Pulmonary artery endothelial cell (primary cell): ENCODE measurements around the gene VOPP1. TPM values are rescaled to one million over a fixed set of nuclear protein-coding genes. Genes with fewer than 3 reads are reported as not detected.
"Not testable (repeated sequence)": the region's sequence is repeated elsewhere in the genome, so short reads cannot be mapped to it uniquely, and the experiment has no call there.

Source experiments
- DNase-seq: peaks from one replicate; pipeline ENCODE4 v3.0.0-alpha.2; 2011; ENCODE audit warnings: low read depth, low spot score
- total RNA-seq: library from RNA; depleted of rRNA; stranded (reverse); fragments of >200 nt; gene quantifications from 2 replicates; pipeline ENCODE4 v1.2.3, GENCODE V29; 2014

The VOPP1 gene
- total RNA-seq, 1 donor from 2014 or later: 143 TPM

- DNase-seq: no peak
Measured at GRCh38 chr7:55490099-55490498, 82.2 kb downstream of the VOPP1 start.

GRCh38 chr7:55489552-55489951 lies 82.8 kb downstream of the VOPP1 start:
- DNase-seq: no peak

DNA sequence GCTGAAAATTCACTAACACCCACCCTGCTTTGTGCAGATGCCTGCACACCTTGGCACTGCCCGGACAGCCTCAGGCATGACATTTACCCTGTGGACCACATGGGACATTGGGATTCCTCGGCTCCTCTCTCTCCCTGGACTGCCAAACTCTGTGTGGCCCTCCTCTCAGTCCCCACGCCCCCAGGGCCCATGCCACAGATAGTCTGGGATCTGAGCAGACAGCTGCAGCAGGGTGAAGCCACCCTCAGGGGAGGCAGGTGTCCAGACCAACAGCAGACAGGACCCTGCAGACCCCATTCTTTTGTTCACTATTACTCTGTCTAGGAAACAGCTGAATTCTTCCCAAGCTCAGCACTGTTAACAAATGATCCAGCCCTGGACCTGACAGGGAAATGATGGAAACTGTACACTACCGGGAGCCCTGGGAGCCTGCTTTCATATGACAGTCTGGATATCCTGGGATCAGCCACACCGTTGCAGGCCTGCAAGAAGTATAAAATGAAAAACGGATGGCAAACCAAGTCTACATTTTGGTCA lies 83.4 kb downstream of the VOPP1 start:
- DNase-seq: no peak

DNA sequence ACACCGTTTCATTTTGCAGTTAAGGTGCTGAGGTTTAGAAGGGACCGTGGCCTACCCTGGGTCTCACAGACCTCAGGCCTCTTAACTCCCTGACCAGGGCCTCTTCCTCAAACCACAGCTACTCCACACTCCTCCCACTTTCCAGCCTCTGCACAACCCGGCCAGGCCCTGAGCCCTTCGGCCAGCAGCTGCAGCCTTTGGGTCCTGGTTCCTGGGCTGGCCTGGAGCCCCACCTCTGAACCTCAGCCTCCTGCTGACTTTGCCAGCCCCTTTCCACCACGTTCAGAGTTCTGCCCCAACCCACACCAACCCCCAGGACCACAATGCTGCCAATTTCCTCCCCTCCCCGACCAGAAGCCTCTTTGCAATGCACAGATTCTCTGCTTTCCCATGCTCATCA lies 84.1 kb downstream of the VOPP1 start:
- DNase-seq: no peak

- no peak for DNase-seq
Measured at GRCh38 chr7:55486991-55487390, 85.3 kb downstream of the VOPP1 start.

DNA sequence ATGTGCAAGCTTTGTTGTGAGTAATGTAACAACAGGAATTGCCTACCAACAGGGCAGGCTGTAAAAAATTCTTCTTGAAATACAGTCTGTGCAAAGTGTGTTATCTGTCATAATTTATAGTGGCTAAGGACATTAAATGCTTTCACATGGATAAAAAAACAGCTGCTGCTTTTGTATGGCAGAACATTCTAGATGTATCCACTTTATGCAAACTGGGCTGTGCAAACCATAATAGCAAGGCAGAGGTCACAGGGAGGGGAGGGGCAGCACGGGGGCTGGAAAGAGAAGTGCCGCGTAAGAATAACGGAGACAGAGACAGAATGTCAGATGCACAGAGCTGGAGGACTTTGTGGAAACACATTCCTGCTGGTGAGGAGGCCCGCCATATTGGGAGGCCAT lies 86.1 kb downstream of the VOPP1 start:
- DNase-seq: no peak

DNA sequence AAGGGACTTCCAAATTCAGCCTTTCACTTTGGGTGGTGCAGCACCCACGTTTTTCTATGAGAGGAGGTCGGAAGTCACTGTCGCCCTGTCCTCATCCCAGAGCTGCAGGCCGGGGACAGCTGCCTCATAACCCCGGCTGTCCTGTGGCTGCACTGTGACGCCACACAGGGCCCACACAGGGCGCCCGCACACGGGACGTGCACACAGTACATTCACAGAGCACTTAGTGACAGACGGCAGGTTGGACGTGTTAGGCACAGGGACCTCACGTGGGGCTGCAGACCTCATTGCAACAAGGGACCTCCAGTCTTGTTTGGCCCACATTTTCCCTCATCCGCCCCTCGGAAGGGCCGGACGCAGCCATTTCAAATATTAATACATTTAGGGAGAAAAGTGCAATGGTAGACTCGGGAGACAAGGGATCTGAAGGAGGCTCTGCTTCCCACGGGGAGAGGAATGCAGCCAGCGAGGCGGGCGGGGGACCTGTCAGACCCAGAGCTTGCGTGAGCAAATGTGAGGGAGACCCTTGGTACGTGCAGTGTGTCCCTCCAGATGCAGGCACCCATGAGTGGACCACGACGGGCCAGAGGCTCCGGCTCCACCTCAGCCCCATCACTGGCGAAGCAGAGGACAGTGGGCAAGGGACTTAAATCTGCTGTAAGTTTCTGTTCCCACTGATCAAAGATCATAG lies 86.7 kb downstream of the VOPP1 start:
- DNase-seq: no peak

GRCh38 chr7:55484834-55485233 lies 87.5 kb downstream of the VOPP1 start:
- DNase-seq: no peak

DNA sequence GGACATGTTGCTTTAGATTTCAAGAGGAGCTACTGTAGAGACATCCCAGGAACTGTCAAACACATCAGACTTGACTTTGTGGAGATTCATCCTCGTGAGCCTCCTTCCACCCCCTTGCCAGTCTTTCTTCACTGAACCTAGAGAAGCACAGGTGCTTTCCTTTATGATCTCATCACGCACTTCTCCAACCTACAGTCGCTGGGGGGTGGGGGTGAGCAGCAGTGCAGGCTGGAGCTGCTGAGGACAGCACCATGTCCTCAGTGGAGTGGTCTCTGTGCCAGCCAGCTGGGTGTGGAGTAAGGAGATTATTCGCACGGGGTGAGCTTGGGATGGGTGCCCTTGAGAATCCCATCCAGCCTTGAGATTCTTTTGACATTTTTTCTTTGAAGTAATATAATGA lies 88.1 kb downstream of the VOPP1 start:
- DNase-seq: no peak

DNA sequence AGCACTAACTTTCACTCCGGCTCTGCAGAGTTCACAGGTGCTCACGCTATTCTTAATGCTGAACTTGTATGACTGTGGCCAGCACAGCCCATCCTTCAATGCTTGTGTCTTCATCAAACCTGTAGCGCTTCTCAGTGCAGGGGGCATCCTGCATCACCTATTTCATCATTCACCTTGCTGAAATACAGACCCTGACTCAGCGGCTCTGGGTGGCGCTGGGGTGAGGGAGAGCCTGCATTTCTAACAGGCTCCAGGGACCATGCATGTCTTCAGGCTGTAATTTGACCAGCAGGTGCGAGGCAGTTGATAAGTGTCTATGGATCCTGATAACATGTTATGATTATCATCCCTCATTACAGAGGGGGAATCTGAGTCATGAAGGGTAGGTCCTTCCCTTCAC lies 89.3 kb downstream of the VOPP1 start:
- no peak for DNase-seq

- DNase-seq: no peak
Measured at GRCh38 chr7:55481155-55481554, 91.1 kb downstream of the VOPP1 start.

GRCh38 chr7:55478700-55479099 lies 93.6 kb downstream of the VOPP1 start:
- no peak for DNase-seq

DNA sequence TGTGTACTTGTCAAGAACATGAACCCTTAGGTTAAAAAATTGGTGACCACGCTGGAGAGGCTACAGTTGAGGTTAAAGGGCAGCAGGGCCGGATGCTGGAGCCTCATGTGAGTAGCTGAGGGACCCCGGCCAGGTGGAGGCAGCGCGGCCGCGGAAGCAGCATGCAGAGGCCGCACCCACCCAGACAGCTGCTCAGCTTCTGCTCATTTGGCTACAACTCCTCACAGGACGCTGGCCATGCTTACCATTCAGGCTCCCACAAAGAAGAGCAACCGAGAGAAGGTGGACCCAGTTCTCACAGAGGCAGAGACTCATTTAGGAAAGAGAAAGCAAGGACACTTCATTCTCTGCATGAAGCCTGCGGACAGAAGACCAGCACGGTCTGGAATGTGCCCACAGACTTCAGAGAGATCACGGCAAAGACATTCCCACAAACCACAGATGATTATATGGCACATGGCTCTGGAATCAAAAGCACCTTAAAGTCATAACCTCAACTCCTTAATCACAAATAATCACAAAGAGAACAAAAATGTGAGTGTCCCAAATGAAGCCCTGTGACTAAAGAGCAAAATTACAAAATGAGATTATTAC lies 94.4 kb downstream of the VOPP1 start:
- DNase-seq: no peak

DNA sequence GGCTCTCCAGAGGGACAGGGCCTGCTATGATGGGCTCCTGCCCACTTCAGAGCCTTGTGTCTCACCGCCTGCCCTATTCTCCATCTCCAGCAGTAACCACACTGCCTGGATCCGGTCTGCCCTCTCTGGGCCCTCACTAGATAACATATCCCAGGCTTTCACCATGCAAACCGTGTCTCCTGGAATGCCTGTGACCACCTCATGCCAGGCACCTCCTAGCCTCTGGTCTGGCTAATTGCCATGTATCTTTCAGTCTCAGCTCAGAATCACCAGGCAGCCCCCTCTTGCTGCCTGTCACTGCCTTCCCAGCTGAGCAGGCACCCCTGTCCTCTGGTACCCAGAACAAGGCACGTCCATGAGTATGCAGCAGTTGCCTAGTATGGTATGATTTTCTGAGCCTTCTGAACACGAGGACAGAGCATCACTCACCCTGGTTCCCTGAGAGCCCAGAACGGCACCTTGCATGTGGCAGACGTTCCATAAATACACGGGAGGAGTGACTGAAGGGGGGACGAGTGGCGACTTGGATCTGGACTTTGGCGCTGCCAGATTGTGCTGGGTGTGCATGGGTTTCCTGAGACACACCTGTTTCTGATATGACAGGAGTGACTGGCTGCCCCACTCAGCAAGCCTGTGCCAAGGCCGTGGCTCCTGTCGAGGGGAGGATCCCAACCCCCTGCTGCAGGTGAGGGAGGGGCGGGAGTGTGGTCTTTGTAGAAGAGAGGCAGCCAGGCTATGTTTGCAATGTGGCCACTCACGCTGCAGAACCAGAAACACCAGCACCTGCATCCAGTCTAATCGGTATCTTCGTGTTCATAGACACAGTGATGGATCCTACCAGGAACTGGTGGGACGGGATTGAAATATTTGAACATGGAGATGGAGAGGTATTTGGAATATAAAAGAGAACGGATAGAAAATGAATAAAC lies 95.2 kb downstream of the VOPP1 start:
- DNase-seq: no peak

DNA sequence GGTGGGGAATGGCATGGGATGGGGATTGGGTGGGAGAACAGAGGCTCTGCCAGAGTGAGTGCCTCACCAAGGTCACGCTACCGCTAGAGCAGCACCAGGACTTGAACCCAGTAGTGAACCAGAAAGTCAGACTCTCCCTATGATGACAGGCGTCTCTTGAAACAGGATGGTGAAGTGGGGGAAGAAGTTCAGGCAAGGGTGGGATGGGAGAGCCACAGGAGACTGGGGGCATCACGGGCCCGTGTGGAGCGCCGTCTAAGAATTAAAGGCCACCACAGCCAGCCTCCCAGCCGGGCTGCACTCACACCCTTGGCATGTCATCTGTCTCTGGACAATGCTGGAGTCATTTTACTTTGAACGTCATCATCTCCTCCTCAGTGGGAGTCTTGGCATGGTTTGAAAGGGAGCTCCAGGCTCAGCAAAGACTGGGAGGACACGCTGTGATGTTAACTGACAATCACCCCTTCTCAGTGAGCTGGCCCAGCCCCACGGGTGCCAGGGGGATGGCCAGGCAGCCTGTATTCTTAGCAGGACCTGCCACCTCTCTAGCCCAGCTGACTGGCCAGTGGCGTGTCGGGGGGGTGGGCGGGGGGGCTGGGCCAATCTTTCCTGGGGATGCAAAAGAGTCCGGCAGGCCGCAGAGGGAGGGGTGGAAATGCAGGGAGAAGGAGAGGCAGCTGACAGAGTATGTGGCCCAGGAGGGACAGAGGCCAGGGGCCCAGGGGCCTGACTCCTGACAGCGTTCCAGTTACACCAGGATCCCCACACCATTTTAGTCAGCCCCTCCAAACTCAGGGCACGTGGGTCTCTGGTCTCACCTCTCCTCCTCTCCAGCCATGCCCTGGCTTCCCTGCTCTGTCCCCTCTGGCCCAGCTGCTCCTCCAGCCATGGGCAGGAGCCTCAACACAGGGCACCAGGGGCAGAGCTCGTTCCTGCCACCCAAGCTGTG lies 96.2 kb downstream of the VOPP1 start:
- DNase-seq: no peak

GRCh38 chr7:55474944-55475854 lies 97.1 kb downstream of the VOPP1 start:
- DNase-seq: no peak

- DNase-seq: no peak
Measured at GRCh38 chr7:55473932-55474331, 98.4 kb downstream of the VOPP1 start.

DNA sequence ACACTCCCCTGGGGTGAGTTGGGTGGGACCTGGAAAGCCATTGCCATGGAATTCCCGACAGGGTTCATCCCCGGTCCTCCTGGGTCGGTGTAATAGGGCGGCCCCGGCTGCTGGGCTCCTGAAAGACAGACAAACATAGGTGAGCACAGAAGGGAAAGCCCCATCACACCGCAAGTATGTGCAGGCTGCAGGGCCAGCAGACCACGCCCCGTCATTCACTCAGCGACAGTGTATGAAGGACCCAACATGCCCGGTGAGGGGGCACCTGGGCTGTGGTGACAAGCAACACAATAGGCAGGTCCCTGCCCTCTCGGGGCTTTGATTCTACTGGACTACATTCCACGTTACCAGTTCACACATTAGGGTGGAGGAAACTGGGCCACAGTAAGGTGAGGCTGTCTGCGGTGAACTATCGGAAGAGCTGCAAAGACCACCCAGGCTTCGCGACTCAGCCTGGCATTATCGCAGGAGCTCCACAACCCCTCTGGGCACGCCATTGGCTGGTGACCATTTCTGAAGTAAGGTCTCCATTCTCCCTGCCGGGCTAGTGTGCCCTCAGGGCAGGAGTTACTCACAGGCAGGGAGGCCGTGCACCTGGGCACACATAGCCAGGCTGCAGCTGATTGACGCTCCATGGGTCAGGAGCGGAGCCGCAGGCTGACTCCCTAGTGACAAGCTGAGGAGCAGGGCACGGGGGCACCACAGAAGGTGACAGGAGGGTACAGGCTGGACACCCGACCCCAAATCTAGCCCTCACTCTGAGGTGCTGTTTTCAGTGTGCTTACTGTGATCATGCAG lies 99.2 kb downstream of the VOPP1 start:
- DNase-seq: no peak

DNA sequence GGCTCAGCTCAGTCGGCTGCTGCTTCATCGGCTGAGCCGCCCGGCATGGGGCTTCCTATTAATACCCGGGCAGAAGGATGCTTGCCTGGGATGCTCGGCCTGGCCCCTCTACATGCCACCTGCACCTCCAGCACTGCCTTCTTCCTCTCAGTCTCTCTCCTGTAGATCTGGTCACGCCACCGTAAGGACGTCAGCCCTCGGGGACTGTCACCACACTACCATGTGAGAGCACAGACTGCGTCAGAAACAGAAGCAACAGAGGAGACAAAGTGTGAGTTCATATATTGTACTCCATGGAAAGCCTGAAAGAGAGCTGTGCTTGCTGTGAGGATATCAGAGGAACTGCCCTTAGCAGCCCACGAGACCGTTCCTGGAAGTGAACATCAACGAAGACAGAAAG lies 99.9 kb downstream of the VOPP1 start:
- DNase-seq: not testable (repeated sequence)
